GM18498 (cell line): ENCODE measurements around the gene CTIF.
A peak's percentile ranks its signal among the peaks of the same experiment; 100 is the strongest.

Source experiments
- ATAC-seq: cut with Tn5 transposase; IDR thresholded peaks from one replicate; pipeline ENCODE4 v1.9.1; 2021; ENCODE audit warnings: mild to moderate bottlenecking, moderate library complexity; ENCODE audit not compliant: unreplicated experiment

Gene CTIF

GRCh38 chr18:48531908-48532307 lies 6.9 kb upstream of the CTIF start:
- ATAC-seq: no peak

GRCh38 chr18:48533340-48534070 lies 5.3 kb upstream of the CTIF start:
- no peak for ATAC-seq

GRCh38 chr18:48534364-48534763 lies 4.5 kb upstream of the CTIF start:
- no peak for ATAC-seq

GRCh38 chr18:48535956-48536355 lies 2.9 kb upstream of the CTIF start:
- ATAC-seq: no peak

- ATAC-seq: no peak
Observed at GRCh38 chr18:48536516-48536915, 2.3 kb upstream of the CTIF start.

GRCh38 chr18:48539406-48540250 lies 797 bp downstream of the CTIF start:
- no peak for ATAC-seq

- peak; percentile 56 for ATAC-seq
Observed at GRCh38 chr18:48540251-48541025, 1.6 kb downstream of the CTIF start.

- ATAC-seq: peak; percentile 49
Observed at GRCh38 chr18:48541026-48541746, 2.4 kb downstream of the CTIF start.

- ATAC-seq: no peak
Observed at GRCh38 chr18:48541747-48542400, 3.0 kb downstream of the CTIF start.

GRCh38 chr18:48542513-48543181 lies 3.8 kb downstream of the CTIF start:
- no peak for ATAC-seq

GRCh38 chr18:48543228-48543627 lies 4.4 kb downstream of the CTIF start:
- no peak for ATAC-seq

- ATAC-seq: no peak
Observed at GRCh38 chr18:48544116-48544515, 5.3 kb downstream of the CTIF start.

GRCh38 chr18:48544661-48545415 lies 6.0 kb downstream of the CTIF start:
- ATAC-seq: no peak

GRCh38 chr18:48545757-48546321 lies 7.0 kb downstream of the CTIF start:
- ATAC-seq: no peak

GRCh38 chr18:48546396-48546795 lies 7.6 kb downstream of the CTIF start:
- no peak for ATAC-seq

- ATAC-seq: no peak
Observed at GRCh38 chr18:48547531-48547981, 8.7 kb downstream of the CTIF start.

GRCh38 chr18:48548011-48548771 lies 9.4 kb downstream of the CTIF start:
- no peak for ATAC-seq

- no peak for ATAC-seq
Observed at GRCh38 chr18:48548921-48549320, 10.1 kb downstream of the CTIF start.
